ENCODE measurements around the gene VARS1.

VARS1 gene

GRCh38 chr6:31785475-31785874, 10.1 kb downstream of the VARS1 start:
- Histone ChIP-seq H3K27ac (ENCODE audit: low read depth, low read length) (no peak overlapping the region), H3K4me3 (ENCODE audit: low read length) (no peak overlapping the region), H4K20me1 (ENCODE audit: control insufficient read depth, insufficient read depth, low read depth, low read length) (peaks cover 4% of the 10 kb centered on the region; the same call in 1 of the 2 replicates), H3K79me2 (ENCODE audit: control insufficient read depth, low read length) (peaks cover 5% of the 10 kb centered on the region), H3K4me1 (ENCODE audit: control insufficient read depth, low read length) (peaks cover 16% of the 10 kb centered on the region), H3K9me3 (ENCODE audit: control insufficient read depth, insufficient read depth, low read length) (no peaks in the 10 kb centered on the region), H3F3A (ENCODE audit: control insufficient read depth, insufficient read depth) (peaks cover 7% of the 10 kb centered on the region), H3K4me2 (ENCODE audit: low read length) (no peak overlapping the region), H3K36me3 (ENCODE audit: control insufficient read depth, low read length) (peaks cover 71% of the 10 kb centered on the region), H3K27me3 (ENCODE audit: control insufficient read depth, low read length) (no peaks in the 10 kb centered on the region), H3K9me2 (replicated peaks; ENCODE audit: control insufficient read depth, low read length) (no peaks in the 10 kb centered on the region)
- TF ChIP-seq EZH2phosphoT487 (IDR thresholded peaks at IDR 0.05; ENCODE audit: borderline replicate concordance, low read length) (no peak), CTCF (IDR thresholded peaks at IDR 0.05; ENCODE audit: low read depth, low read length, poor library complexity, severe bottlenecking) (no peak)

- Histone ChIP-seq H3K36me3 (ENCODE audit: control insufficient read depth, low read length) (peaks cover 78% of the 10 kb centered on the region), H4K20me1 (ENCODE audit: control insufficient read depth, insufficient read depth, low read depth, low read length) (peaks cover 4% of the 10 kb centered on the region; the same call in 1 of the 2 replicates), H3K79me2 (ENCODE audit: control insufficient read depth, low read length) (peaks cover 5% of the 10 kb centered on the region), H3K4me3 (ENCODE audit: low read length) (no peak overlapping the region), H3K4me1 (ENCODE audit: control insufficient read depth, low read length) (peaks cover 5% of the 10 kb centered on the region), H3K27me3 (ENCODE audit: control insufficient read depth, low read length) (no peaks in the 10 kb centered on the region), H3K9me2 (replicated peaks; ENCODE audit: control insufficient read depth, low read length) (no peaks in the 10 kb centered on the region), H3K9me3 (ENCODE audit: control insufficient read depth, insufficient read depth, low read length) (no peaks in the 10 kb centered on the region), H3F3A (ENCODE audit: control insufficient read depth, insufficient read depth) (peaks cover 6% of the 10 kb centered on the region), H3K27ac (ENCODE audit: low read depth, low read length) (no peak overlapping the region), H3K4me2 (ENCODE audit: low read length) (no peak overlapping the region)
- TF ChIP-seq CTCF (IDR thresholded peaks at IDR 0.05; ENCODE audit: low read depth, low read length, poor library complexity, severe bottlenecking) (no peak), EZH2phosphoT487 (IDR thresholded peaks at IDR 0.05; ENCODE audit: borderline replicate concordance, low read length) (no peak)
Observed at GRCh38 chr6:31784098-31784925, 11.2 kb downstream of the VARS1 start.

- H3K79me2 ChIP-seq (ENCODE audit: control insufficient read depth, low read length), result no peaks in the 10 kb centered on the region
- no peaks in the 10 kb centered on the region for H3K9me3 ChIP-seq (ENCODE audit: control insufficient read depth, insufficient read depth, low read length)
- H3K4me2 ChIP-seq (ENCODE audit: low read length), result no peak overlapping the region
- peaks cover 7% of the 10 kb centered on the region for H3K4me1 ChIP-seq (ENCODE audit: control insufficient read depth, low read length)
- no peaks in the 10 kb centered on the region for H4K20me1 ChIP-seq (ENCODE audit: control insufficient read depth, insufficient read depth, low read depth, low read length)
- no peaks in the 10 kb centered on the region for H3F3A ChIP-seq (ENCODE audit: control insufficient read depth, insufficient read depth)
- no peak overlapping the region for H3K4me3 ChIP-seq (ENCODE audit: low read length)
- no peak overlapping the region for H3K27ac ChIP-seq (ENCODE audit: low read depth, low read length)
- H3K27me3 ChIP-seq (ENCODE audit: control insufficient read depth, low read length), result no peaks in the 10 kb centered on the region
- TF ChIP-seq EZH2phosphoT487 (IDR thresholded peaks at IDR 0.05; ENCODE audit: borderline replicate concordance, low read length), result no peak
- H3K9me2 ChIP-seq (replicated peaks; ENCODE audit: control insufficient read depth, low read length), result no peaks in the 10 kb centered on the region
- H3K36me3 ChIP-seq (ENCODE audit: control insufficient read depth, low read length), result peaks cover 81% of the 10 kb centered on the region
Observed at GRCh38 chr6:31782126-31782855, 13.3 kb downstream of the VARS1 start.

All from DOHH2 (cell line).